ENCODE results near the gene ADSL.
A peak's percentile ranks its signal among the peaks of the same experiment; 100 is the strongest.

Gene ADSL

GRCh38 chr22:40412441-40412840 is 66.1 kb downstream of the ADSL start:
- no peak overlapping the region for H3K4me3 ChIP-seq (ENCODE audit: low read length)
- no peak for TF ChIP-seq CTCF (conservative IDR thresholded peaks at IDR 0.05; ENCODE audit: low read length)
- DNase-seq (ENCODE audit: low read depth) = no peak

- no peak for TF ChIP-seq CTCF (conservative IDR thresholded peaks at IDR 0.05; ENCODE audit: low read length)
- DNase-seq (ENCODE audit: low read depth) = no peak
- H3K4me3 ChIP-seq (ENCODE audit: low read length) = no peak overlapping the region
These were observed 67.6 kb downstream of the ADSL start for GRCh38 chr22:40413873-40414272.

- no peak for TF ChIP-seq CTCF (conservative IDR thresholded peaks at IDR 0.05; ENCODE audit: low read length)
- DNase-seq (ENCODE audit: low read depth) = peak; percentile 52
- no peak overlapping the region for H3K4me3 ChIP-seq (ENCODE audit: low read length)
These were observed 68.0 kb downstream of the ADSL start for GRCh38 chr22:40414311-40414710.

- no peak overlapping the region for H3K4me3 ChIP-seq (ENCODE audit: low read length)
- DNase-seq (ENCODE audit: low read depth) = no peak
- no peak for TF ChIP-seq CTCF (conservative IDR thresholded peaks at IDR 0.05; ENCODE audit: low read length)
These were observed 68.7 kb downstream of the ADSL start for GRCh38 chr22:40414838-40415505.

GRCh38 chr22:40415531-40416266 is 69.4 kb downstream of the ADSL start:
- no peak overlapping the region for H3K4me3 ChIP-seq (ENCODE audit: low read length)
- TF ChIP-seq CTCF (conservative IDR thresholded peaks at IDR 0.05; ENCODE audit: low read length) = no peak
- DNase-seq (ENCODE audit: low read depth) = no peak

GRCh38 chr22:40416267-40416570 is 69.9 kb downstream of the ADSL start:
- H3K4me3 ChIP-seq (ENCODE audit: low read length) = no peak overlapping the region
- TF ChIP-seq CTCF (conservative IDR thresholded peaks at IDR 0.05; ENCODE audit: low read length) = no peak
- no peak for DNase-seq (ENCODE audit: low read depth)

GRCh38 chr22:40416636-40417035 is 70.3 kb downstream of the ADSL start:
- H3K4me3 ChIP-seq (ENCODE audit: low read length) = no peak overlapping the region
- no peak for TF ChIP-seq CTCF (conservative IDR thresholded peaks at IDR 0.05; ENCODE audit: low read length)

More at GRCh38 chr22:40416636-40417035, 70.3 kb downstream of the ADSL start:
- no peak for DNase-seq (ENCODE audit: low read depth)

Data from AG10803 (cell line).